ENCODE measurements around the gene CCL27. TPM values are rescaled to one million over a fixed set of nuclear protein-coding genes. Genes with fewer than 3 reads are reported as not detected.

Gene CCL27
- total RNA-seq (under 1 TPM in 1 of 4 donors, not detected in 3; 0.46 TPM), polyA plus RNA-seq (0.18 TPM)
- long read RNA-seq, donor 1: 0 reads
- long read RNA-seq, donor 2: 0 reads
- long read RNA-seq, donor 3: 0 reads
- long read RNA-seq, donor 4: 0 reads

GRCh38 chr9:34662526-34663302 lies at the start of gene CCL27:
Gene CCL27, minus strand, starts transcription at chr9:34662657. Its CDS starts 24 bp downstream, at chr9:34662633.
- no peaks in the 10 kb centered on the region for H3K27me3 ChIP-seq (ENCODE audit: control insufficient read depth, insufficient read depth)
- no peak for ATAC-seq
- no peak within 1 kb of the TSS for H3K4me3 ChIP-seq (ENCODE audit: low read length)
- intact Hi-C loops (cut with DNase I): no loop called here
- no peaks in the 10 kb centered on the region for H3K9me3 ChIP-seq (ENCODE audit: control insufficient read depth, low read length)
- no peak within 1 kb of the TSS for H3K27ac ChIP-seq (ENCODE audit: low read length)
- H3K4me1 ChIP-seq (ENCODE audit: control insufficient read depth, insufficient read depth, low read length): peaks cover 4% of the 10 kb centered on the region
- 80% methylated on average over 4 of the region's 4 CpGs for WGBS
- DNase-seq: peak in 1 of 3 donors; percentile 57

- no peaks in the 10 kb centered on the region for H3K9me3 ChIP-seq (ENCODE audit: control insufficient read depth, low read length)
- ATAC-seq (no peak), DNase-seq (no peak)
- no peak overlapping the region for H3K27ac ChIP-seq (ENCODE audit: low read length)
- peaks cover 12% of the 10 kb centered on the region for H3K4me1 ChIP-seq (ENCODE audit: control insufficient read depth, insufficient read depth, low read length)
- no peaks in the 10 kb centered on the region for H3K27me3 ChIP-seq (ENCODE audit: control insufficient read depth, insufficient read depth)
- intact Hi-C loops (cut with DNase I): no loop called here
- WGBS: 62% methylated on average over 1 of the region's 1 CpG
- H3K4me3 ChIP-seq (ENCODE audit: low read length): no peak overlapping the region
Measured at GRCh38 chr9:34712140-34712539, 49.7 kb upstream of the CCL27 start.

- H3K27me3 ChIP-seq (ENCODE audit: control insufficient read depth, insufficient read depth): no peaks in the 10 kb centered on the region
- peak; percentile 86 to 94 (median 89) for DNase-seq
- H3K4me3 ChIP-seq (ENCODE audit: low read length): no peak within 1 kb of the TSS
- peak; percentile 92 to 94 for ATAC-seq
- intact Hi-C loops (cut with DNase I): no loop called here
- H3K4me1 ChIP-seq (ENCODE audit: control insufficient read depth, insufficient read depth, low read length): peaks cover 12% of the 10 kb centered on the region
- no peaks in the 10 kb centered on the region for H3K9me3 ChIP-seq (ENCODE audit: control insufficient read depth, low read length)
- peak within 1 kb of the TSS; percentile 94 for H3K27ac ChIP-seq (ENCODE audit: low read length)
- WGBS: 15% methylated on average over 2 of the region's 2 CpGs
Measured at GRCh38 chr9:34710023-34710422, 47.6 kb upstream of the CCL27 start, which contains the start of gene CCL21. Gene CCL21, minus strand, starts transcription at chr9:34710136. Its CDS starts 70 bp downstream, at chr9:34710066.

GRCh38 chr9:34709196-34709978 lies 46.9 kb upstream of the CCL27 start:
- no peaks in the 10 kb centered on the region for H3K9me3 ChIP-seq (ENCODE audit: control insufficient read depth, low read length)
- H3K4me3 ChIP-seq (ENCODE audit: low read length): no peak overlapping the region
- ATAC-seq: peak; percentile 27 to 53
- peak overlapping the region; percentile 94 for H3K27ac ChIP-seq (ENCODE audit: low read length)
- intact Hi-C loops (cut with DNase I): loop anchor here in 1 of 4 donors (10.0 kb wide), 1 partner anchor 75 kb away; the partner anchor contains the start of gene SIGMAR1
- 82% methylated on average over 9 of the region's 9 CpGs for WGBS
- no peaks in the 10 kb centered on the region for H3K27me3 ChIP-seq (ENCODE audit: control insufficient read depth, insufficient read depth)
- peaks cover 12% of the 10 kb centered on the region for H3K4me1 ChIP-seq (ENCODE audit: control insufficient read depth, insufficient read depth, low read length)
- DNase-seq: peak in 1 of 3 donors; percentile 50

- Histone ChIP-seq H3K4me3 (ENCODE audit: low read length) (no peak overlapping the region), H3K9me3 (ENCODE audit: control insufficient read depth, low read length) (no peaks in the 10 kb centered on the region), H3K27ac (ENCODE audit: low read length) (no peak overlapping the region), H3K4me1 (ENCODE audit: control insufficient read depth, insufficient read depth, low read length) (peaks cover 12% of the 10 kb centered on the region), H3K27me3 (ENCODE audit: control insufficient read depth, insufficient read depth) (no peaks in the 10 kb centered on the region)
- no peak for ATAC-seq
- 86% methylated on average over 2 of the region's 2 CpGs for WGBS
- intact Hi-C loops (cut with DNase I): loop anchor here in 1 of 4 donors (10.0 kb wide), 1 partner anchor 72 kb away; the partner anchor contains the start of gene SIGMAR1
- no peak for DNase-seq
Measured at GRCh38 chr9:34707130-34707529, 44.7 kb upstream of the CCL27 start.

GRCh38 chr9:34701769-34702736 lies 39.6 kb upstream of the CCL27 start:
- intact Hi-C loops (cut with DNase I): loop anchor here in 1 of 4 donors (10.0 kb wide), 1 partner anchor 67 kb away; the partner anchor contains the start of gene SIGMAR1

GRCh38 chr9:34701023-34701768 lies 38.7 kb upstream of the CCL27 start:
- Histone ChIP-seq H3K4me1 (ENCODE audit: control insufficient read depth, insufficient read depth, low read length) (no peaks in the 10 kb centered on the region), H3K9me3 (ENCODE audit: control insufficient read depth, low read length) (no peaks in the 10 kb centered on the region), H3K4me3 (ENCODE audit: low read length) (peak overlapping the region; percentile 66), H3K27ac (ENCODE audit: low read length) (peak overlapping the region; percentile 34), H3K27me3 (ENCODE audit: control insufficient read depth, insufficient read depth) (no peaks in the 10 kb centered on the region)
- intact Hi-C loops (cut with DNase I): loop anchor here in 1 of 4 donors (10.0 kb wide), 1 partner anchor 66 kb away; the partner anchor contains the start of gene SIGMAR1
- peak; percentile 79 to 92 (median 91) for DNase-seq
- ATAC-seq: peak; percentile 93 to 96
- WGBS: 7% methylated on average over 52 of the region's 52 CpGs

More at GRCh38 chr9:34701769-34702736, 39.6 kb upstream of the CCL27 start:
- H3K27ac ChIP-seq (ENCODE audit: low read length): peak overlapping the region; percentile 34
- H3K4me3 ChIP-seq (ENCODE audit: low read length): peak overlapping the region; percentile 66
- DNase-seq (peak; percentile 88 to 95 (median 95)), ATAC-seq (peak; percentile 93 to 94)
- no peaks in the 10 kb centered on the region for H3K27me3 ChIP-seq (ENCODE audit: control insufficient read depth, insufficient read depth)
- H3K4me1 ChIP-seq (ENCODE audit: control insufficient read depth, insufficient read depth, low read length): no peaks in the 10 kb centered on the region
- H3K9me3 ChIP-seq (ENCODE audit: control insufficient read depth, low read length): no peaks in the 10 kb centered on the region
- WGBS: 4% methylated on average over 30 of the region's 30 CpGs

- Histone ChIP-seq H3K27ac (ENCODE audit: low read length) (no peak overlapping the region), H3K4me3 (ENCODE audit: low read length) (no peak overlapping the region), H3K4me1 (ENCODE audit: control insufficient read depth, insufficient read depth, low read length) (no peaks in the 10 kb centered on the region), H3K27me3 (ENCODE audit: control insufficient read depth, insufficient read depth) (no peaks in the 10 kb centered on the region), H3K9me3 (ENCODE audit: control insufficient read depth, low read length) (no peaks in the 10 kb centered on the region)
- intact Hi-C loops (cut with DNase I): no loop called here
- ATAC-seq (no peak), DNase-seq (no peak)
Measured at GRCh38 chr9:34694811-34695210, 32.4 kb upstream of the CCL27 start.

GRCh38 chr9:34693560-34693959 lies 31.1 kb upstream of the CCL27 start:
- Histone ChIP-seq H3K27ac (ENCODE audit: low read length) (no peak overlapping the region), H3K4me1 (ENCODE audit: control insufficient read depth, insufficient read depth, low read length) (no peaks in the 10 kb centered on the region), H3K4me3 (ENCODE audit: low read length) (no peak overlapping the region), H3K9me3 (ENCODE audit: control insufficient read depth, low read length) (no peaks in the 10 kb centered on the region), H3K27me3 (ENCODE audit: control insufficient read depth, insufficient read depth) (no peaks in the 10 kb centered on the region)
- DNase-seq (no peak), ATAC-seq (no peak)
- WGBS: 75% methylated on average over 2 of the region's 2 CpGs
- intact Hi-C loops (cut with DNase I): no loop called here
